Measurements from ENCODE around the gene INTS1. TPM values are rescaled to one million over a fixed set of nuclear protein-coding genes. Genes with fewer than 3 reads are reported as not detected.
"Not testable (repeated sequence)": the region's sequence is repeated elsewhere in the genome, so short reads cannot be mapped to it uniquely, and the experiment has no call there.

INTS1 gene
- polyA plus RNA-seq, 4 donors, result 55.4 to 96.1 (median 57.7) TPM

DNA sequence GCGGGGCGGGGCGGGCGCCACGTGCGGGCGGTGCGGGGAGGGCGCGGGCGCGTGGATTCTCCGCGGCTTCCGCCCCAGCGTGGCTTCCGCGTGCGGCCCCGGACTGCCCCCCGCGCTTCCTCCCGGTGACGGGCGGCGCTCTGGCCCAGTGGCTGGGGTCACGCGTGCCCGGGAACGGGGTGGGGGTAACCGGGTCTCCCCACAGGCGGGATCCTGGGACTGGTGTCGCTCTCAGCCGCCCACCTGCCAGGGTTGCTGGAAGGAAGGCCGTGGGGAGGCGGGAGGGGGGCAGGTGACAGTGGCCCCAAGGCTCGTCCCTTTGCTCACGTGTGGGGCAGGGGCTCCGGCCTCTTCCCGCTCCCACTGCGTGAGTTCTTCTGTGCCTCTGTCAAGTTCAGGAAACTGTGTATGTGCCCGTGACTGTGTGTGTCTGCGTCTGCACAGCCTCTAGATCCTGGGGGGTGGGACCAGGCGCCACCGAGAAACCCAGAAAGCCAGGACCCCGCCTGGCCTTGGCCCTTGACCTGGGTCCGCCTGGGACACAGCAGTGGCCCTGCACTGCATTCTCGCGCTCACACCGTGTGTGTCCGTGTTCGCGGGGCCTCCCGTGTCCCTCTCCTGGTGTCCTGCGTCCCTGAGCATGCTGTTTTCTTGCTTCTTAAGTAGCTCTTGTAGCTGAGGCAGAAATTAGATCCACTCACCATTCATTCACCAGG, 27.2 kb upstream of the INTS1 start:
- DNase-seq (ENCODE audit: low read depth in 4 of 4, low spot score in 3 of 4), result no peak

DNA sequence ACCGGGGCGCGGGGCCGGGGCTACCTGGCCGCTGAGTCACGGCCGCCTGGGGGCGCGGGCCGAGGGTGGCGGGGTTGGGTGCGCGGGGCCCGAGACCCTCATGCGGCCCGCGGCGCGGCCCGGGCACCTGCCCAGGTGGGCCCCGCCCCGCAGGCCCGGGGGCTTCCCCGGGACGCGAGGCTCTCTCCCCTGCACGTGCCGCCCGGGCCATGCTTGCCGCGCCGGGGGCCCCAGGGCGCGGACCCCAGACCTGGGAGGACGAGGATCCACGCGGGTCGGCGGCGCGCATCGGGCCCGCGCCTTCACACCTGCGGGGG, 26.7 kb upstream of the INTS1 start:
- no peak for DNase-seq (ENCODE audit: low read depth in 4 of 4, low spot score in 3 of 4)

DNA sequence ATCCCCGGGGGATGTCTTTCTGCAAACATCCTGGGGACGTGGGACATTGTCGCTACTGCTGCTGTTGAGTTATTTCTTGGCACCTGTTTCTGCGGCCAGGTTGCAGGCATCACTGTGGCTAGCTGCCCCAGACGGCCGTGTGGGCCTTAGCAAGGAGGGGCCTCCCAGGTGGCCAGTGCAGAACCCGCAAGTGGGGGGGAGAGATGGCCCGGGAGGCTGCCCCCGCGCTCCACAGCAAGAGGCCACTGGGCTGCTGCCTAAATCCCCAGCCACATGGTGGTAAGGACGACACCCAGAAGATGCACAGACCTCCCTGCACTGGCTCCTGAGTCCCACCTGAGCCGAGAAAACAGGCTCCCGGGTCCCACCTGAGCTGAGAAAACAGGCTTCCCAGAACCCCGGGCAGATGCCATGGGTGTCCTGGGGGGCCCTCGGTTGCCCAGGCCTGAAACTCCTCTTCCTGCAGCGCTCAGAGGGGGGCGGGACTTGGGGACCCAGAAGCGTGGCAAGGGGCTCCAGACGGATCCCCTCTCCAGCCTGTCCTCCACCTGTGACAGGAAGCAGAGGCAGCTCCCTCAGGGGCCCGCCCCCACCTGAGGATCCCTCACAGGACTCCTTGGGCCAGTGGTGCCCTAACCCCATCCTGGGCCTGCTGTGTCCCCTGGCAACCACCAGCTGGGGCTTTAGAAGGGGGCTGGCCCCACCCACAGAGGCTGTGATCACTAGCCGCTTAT, 25.4 kb upstream of the INTS1 start:
- no peak for DNase-seq (ENCODE audit: low read depth in 4 of 4, low spot score in 3 of 4)

DNA sequence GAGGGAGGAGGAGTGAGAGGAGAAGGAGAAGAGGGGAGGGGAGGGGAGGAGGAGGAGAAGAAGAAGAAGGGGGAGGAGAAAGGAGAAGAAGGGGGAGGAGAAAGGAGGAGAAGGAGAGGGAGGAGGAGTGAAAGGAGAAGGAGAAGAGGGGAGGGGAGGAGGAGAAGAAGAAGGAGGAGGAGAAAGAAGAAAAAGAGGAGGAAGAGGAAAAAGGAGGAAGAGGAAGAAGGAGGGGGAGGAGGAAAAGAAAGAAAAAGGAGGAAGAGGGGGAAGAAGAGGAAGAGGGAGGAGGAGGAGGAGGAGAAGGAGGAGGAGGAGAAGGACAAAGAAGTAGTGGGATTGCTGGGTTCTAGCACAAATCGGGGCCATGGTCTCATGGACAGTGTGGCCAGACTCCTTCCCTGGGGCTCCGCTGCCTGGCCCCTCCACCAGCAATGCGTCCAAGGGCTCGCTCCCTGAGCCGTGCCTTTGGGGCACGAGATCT, 22.1 kb upstream of the INTS1 start:
- DNase-seq (ENCODE audit: low read depth in 4 of 4, low spot score in 3 of 4), result no peak

DNA sequence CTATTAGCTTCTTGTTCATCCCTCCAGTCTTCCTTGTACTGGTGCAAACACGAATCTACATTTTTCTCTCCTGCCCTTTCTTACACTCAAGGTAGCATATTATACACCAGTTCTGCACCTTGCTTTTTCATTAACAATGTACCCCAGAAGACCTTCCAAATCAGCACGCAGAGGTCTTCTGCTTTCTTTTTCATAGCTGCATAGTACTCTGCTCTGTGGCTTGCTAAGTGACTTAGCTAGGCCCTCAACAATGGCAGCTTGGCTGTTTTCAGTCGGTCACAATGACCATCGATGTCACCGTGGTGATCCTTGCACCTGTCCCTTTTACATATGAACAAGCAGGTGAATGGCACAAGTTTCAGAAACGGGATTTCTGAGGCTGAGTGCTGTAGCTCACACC, 21.2 kb upstream of the INTS1 start:
- DNase-seq (ENCODE audit: low read depth in 4 of 4, low spot score in 3 of 4), result no peak

DNA sequence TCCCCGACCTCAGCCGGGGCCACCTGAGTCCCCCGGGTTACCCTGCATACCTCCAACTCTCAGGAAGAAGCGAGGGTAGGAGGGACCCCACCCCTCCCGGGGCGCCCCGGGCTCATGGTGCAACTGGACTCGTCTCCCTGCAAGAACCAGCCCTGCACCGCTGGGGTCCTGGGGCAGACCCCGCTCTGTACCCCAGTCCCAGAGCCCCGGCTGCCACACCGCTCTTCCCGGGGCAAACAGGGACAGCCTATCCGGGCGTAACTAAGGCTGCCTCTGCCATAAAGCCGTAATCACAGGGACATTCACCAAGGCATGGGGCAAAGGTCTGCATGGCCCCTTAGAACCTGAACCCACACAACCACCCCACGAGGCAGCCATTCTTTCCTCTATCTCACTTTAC, 19.7 kb upstream of the INTS1 start:
- DNase-seq (ENCODE audit: low read depth in 4 of 4, low spot score in 3 of 4), result no peak

DNA sequence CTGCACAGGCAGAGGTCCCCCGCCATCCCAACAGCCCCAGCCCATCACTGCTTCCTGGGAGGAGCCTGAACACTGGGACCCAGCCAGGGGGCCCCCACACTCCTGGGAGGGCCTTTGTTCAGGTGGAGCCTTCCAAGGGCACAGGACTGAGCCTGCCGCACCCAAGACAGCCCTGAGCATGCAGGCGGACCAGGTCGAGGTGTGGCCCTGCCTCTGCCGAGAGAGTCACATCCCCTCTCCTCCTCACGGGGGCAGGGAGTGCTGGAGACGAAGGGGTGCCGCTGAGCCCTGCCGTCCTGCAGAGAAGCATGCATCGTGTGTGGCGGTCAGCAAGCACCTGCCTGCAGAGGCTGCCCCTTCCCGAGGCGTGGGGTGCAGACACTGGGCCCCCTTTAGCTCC, 19.0 kb upstream of the INTS1 start:
- DNase-seq (ENCODE audit: low read depth in 4 of 4, low spot score in 3 of 4), result no peak

DNA sequence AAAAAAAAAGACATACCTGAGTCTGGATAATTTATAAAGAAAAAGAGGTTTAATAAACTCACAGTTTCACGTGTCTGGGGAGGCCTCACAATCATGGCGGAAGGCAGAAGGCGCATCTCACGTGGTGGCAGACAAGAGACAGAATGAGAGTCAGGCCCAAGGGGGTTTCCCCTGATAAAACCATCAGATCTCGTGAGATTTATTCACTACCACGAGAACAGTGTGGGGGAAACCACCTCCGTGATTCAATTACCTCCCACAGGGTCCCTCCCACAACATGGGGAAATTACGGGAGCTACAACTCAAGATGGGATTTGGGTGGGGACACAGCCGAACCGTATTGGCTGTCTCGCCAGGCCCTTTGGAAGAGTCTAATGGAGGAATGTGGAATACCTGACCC, 17.3 kb upstream of the INTS1 start:
- no peak for DNase-seq (ENCODE audit: low read depth in 4 of 4, low spot score in 3 of 4)

DNA sequence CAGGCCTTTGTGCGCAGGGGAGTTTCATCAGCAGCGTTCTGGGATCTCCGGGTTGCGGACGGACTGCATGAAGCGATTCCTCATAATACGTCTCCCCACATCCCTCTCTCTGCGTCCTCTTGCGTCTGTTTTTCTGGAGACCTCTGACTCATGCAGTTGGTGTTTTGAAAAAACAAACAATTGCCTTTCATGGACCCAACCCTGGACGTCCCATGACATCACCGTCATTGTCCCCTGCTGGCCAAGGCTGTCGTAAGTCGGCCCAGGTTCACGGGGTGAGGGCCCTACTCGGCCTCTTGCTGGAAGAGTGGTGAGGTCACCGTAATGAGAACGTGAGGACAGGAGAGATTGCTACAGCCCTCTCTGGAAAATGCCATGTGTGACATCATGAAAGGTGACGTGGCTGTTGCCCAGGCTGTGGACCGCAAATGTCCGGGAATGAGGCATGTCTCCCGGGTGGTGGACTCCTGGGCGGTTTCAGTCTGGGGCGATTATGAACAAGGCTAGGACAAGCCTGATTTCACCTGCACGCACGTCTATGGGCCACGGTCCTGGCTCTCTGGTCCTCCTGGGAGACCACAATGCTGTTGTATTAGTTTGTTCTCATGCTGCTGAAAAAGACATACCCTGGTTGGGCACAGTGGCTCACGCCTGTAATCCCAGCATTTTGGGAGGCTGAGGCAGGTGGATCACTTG, 16.5 kb upstream of the INTS1 start:
- DNase-seq (ENCODE audit: low read depth in 4 of 4, low spot score in 3 of 4), result no peak

DNA sequence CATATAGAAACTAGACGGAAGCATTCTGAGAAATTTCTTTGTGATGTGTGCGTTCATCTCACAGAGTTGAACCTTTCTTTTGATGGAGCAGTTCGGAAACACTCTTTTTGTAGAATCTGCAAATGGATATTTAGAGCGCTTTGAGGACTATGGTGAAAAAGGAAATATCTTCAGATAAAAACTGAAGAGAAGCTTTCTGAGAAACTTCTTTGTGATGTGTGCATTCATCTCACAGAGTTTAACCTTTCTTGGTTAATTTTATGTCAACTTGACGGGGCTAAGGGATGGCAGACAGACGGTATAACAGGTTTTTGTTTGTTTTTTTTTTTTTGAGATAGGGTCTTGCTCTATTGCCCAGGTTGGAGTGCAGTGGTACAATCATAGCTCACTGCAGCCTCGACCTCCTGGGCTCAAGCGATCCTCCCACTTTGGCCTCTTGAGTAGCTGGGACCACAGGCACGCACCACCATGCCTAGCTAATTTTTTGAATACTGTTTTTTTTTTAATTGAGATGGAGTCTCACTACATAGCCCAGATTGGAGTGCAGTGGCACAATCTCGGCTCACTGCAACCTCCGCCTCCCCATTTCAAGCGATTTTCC, 15.2 kb upstream of the INTS1 start:
- DNase-seq (ENCODE audit: low read depth in 4 of 4, low spot score in 3 of 4), result not testable (repeated sequence)

DNA sequence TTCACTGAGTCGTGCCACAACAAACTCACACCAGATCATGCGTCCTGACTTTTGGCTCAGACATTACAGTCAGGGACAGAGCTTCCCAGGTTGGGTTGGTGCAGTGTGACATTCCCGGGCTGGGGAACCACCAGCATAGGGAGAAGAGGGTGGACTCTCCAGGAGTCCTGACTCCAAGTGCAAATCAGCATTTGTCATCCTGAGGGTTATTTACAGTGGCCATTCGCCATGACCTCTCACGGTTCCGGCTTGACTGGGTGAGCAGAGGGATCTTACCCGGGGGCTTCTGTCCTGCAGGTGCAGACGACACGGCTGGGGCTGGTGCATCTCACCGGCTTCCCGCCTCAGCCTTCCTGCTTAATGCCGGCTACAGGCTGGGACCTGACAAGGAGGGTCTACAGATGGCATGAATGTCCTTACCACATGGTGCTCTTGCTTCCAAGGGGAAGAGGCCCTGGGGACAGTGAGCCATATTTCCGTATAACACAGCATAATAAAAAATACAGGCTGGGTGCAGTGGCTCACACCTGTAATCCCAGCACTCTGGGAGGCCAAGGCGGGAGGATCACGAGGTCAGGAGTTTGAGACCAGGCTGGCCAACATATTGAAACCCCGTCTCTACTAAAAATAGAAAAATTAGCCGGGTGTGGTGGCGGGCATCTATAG, 12.5 kb upstream of the INTS1 start:
- DNase-seq (ENCODE audit: low read depth in 4 of 4, low spot score in 3 of 4), result no peak

DNA sequence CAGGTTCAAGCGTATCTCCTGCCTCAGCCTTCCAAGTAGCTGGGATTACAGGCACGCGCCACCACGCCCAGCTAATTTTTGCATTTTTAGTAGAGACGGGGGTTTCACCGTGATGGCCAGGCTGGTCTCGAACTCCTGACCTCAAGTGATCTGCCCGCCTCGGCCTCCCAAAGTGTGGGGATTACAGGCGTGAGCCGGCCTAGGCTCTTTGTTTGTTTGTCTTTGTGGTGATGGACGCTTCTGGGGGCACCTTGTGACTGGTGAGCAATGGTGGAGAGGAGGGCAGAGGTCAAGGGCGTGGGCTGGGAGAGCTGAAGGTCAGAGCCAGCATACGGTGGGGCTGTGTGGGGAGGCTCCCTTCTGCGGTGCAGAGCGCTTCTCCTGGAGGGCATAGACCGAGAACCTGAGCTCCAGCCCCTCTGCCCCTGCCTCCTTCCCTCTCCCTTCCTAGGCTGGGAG, 11.3 kb upstream of the INTS1 start:
- not testable (repeated sequence) for DNase-seq (ENCODE audit: low read depth in 4 of 4, low spot score in 3 of 4)

DNA sequence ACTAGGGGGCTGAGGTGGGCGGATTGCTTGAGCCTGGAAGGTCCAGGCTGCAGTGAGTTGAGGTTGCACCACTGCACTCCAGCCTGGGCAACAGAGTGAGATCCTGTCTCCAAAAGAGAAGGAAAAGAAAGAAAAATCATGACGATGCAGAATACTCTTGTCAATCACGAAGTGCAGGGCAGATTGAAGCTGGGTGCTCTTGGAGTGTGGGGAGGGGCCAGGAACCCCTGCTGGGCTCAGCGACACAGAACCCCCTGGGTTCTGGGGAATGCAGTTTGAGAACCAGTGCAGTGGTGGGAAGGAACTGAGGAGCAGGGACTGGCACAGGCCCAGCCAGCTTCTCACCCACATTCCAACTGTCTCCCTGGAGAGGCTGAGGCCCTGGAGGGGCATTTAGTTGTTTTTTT, 10.8 kb upstream of the INTS1 start:
- DNase-seq (ENCODE audit: low read depth in 4 of 4, low spot score in 3 of 4), result no peak

DNA sequence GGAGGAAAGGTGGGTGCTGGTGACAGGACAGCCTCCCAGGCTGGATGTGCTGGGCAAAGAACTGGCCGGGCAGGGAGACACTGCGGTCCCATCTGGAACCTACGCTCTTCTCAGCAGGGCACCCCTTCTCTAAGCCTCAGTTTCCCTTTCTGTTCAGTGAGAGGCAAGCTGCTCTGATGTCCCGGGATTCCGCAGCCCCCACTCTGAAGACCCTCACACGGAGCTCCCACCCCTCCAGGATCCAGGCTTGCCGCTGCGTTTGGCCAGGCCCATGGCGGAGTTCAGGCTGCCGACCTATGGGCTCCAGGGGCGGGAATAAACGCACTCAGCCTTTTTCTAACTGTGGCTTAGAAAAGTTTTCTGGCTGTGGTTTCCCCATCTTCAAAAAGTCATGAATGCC, 10.2 kb upstream of the INTS1 start:
- DNase-seq (ENCODE audit: low read depth in 4 of 4, low spot score in 3 of 4), result no peak

DNA sequence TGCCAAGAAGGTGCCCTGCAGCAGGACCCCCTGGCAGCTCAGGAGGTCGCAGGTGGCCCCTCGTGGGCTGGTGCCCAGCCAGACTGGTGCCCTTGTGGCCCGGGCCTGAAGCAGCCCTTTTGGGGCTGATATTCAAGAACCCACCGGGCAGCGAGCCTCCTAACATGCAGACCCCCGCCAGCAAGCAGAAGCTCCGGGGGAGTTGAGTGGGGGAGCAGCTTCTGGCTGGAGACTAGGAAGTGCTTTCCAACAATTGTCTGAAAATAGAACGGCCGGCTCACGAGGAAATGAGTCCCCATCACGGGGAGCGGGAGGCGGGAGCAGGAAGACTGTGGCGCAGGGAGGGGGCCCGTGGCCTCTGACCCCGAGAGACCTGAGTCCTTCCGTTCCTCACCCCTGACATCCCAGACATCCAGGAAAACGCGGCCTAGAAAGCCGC, 9.5 kb upstream of the INTS1 start:
- no peak for DNase-seq (ENCODE audit: low read depth in 4 of 4, low spot score in 3 of 4)

DNA sequence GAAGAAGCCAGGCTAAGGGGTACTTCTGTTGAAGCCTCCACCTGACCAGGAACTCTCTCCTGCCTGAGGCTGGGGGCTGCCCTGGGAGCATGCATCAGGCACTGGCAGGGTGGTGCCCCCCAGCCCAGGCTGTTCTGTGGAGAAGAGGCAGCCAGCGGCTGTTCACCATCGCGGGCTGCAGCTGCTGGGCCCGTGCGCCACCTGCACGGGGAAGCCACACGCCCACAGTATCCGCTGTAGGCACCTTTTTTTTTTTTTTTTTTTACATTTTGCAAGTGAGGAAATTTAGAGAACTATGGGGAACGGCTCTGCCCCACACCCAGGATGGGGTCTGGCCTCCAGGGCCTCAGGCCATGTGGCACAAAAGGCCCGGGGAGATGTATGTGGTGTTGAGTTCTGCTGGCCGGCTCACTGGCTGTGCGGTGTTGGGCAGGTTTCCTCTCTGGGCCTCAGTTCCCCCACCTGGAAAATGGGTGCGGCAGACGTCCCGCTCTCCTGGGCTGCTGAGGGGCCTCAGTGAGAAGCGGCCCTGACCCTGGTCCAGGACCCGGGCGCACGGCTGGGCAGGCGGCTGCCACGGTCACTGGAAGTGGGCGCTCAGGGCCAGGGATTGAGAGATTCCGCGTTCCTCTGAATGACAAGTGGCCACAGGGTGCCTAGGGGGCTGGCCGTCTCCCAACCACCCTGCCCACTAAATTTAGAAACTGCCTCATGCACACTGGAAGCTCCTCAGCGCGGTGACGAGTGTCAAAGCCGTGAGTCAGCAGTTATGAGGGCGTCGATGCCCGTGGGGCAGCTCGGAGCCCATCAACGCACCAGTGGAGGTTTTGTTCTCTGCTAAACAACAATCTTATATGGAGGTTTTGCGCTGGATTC, 8.8 kb upstream of the INTS1 start:
- no peak for DNase-seq (ENCODE audit: low read depth in 4 of 4, low spot score in 3 of 4)

DNA sequence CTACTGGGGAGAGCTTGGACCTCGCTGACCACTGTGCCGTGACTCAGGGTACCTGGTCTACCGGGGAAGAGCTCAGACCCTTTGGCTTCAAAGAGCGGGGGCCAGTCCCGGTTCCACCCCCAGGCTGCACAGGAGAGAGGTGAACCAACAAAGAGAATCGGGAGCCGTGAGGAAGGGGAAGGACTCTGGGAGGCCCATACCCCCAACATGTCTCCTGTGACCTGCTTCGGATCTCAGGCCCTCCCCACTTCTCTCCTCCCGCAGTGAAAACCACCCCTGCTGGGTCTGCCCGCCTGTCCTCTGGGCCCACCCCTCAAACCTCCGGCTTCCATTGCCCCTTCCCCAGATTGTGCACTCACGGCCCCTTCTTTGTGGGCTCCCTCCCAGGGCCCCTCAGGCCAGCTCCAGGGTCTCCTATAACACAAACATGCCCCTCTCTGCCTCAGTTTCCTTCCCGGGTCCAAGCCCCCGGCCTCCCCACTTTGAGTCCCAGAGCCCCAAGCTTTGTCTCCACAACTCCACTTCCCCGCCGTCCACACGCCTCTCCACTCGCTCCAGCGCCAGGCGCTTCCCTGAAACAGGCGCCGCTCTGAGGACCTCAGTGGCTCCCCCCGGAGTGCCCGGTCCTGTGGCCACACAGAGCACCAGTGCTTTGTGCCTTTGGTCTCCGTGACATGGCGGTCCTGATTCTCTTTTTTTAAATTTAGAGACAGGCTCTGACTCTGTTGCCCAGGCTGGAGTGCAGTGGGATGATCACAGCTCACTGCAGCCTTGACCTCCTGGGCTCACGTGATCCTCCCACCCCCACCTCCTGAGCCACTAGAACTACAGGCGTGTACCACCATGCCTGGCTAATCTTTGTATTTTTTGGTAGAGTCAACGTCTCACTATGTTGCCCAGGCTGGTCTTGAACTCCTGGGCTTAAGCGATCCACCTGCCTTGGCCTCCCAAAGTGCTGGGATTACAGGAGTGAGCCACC, 7.5 kb upstream of the INTS1 start:
- no peak for DNase-seq (ENCODE audit: low read depth in 4 of 4, low spot score in 3 of 4)

DNA sequence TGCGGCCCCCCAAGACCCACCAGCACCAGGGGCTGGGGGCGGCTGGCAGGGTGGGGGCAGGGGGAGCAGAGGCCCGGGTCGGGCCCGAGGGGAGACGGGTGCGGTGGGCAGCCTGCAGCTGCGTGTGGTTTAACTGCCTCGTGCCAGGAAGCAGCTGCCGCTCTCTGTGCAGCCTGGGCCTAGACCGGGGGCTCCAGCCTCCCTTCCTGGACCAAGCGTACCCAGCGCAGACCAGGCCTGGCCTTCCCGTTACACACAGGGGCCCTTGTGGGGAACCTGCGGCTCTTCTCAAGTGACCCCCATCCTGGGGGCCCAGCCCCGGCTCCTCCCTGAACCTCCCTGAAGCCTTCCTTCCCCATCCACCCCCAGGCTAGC, 6.6 kb upstream of the INTS1 start:
- no peak for DNase-seq (ENCODE audit: low read depth in 4 of 4, low spot score in 3 of 4)

DNA sequence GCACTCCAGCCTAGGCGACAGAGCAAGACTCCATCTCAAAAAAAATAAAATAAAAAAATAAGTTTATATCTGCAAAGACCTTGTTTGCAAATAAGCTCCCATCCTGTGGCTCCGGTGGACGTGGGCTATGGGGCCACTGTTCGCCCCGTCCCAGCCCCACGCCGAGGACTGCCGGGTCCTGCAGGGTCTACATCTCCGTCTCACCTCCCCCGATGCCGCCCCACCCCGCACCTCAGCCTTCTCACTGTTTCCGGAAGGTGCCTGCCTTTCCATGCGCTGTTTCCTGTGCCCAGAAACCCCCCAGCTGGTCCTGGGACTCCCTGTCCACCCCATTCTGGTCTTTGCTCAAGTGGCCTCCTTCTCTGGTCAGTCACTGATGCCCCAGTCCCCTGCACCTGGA, 5.0 kb upstream of the INTS1 start:
- no peak for DNase-seq (ENCODE audit: low read depth in 4 of 4, low spot score in 3 of 4)

Data from left renal pelvis (tissue), 4 donors.